Eye (tissue), 1 donor: Measurements from ENCODE around the gene METTL2B.
"Not testable (repeated sequence)": the region's sequence is repeated elsewhere in the genome, so short reads cannot be mapped to it uniquely, and the experiment has no call there.

Source experiments
- DNase-seq: peaks from one replicate; pipeline ENCODE4 v3.0.0-alpha.2; 2015

The METTL2B gene

DNA sequence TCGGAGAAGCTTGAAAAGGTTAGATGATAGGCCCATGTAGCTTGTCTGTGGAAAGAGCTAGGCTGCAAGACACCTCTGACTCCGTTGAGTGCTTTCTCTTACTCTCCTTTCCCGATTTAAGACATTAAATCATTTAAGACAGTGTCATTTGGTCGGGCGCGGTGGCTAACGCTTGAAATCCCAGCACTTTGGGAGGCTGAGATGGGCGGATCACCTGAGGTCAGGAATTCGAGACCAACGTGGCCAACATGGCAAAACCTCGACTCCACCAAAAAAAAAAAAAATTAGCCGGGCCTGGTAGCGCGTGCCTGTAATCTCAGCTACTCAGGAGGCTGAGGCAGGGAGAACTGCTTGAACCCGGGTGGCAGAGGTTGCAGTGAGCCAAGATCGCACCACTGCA, 52.6 kb downstream of the METTL2B start:
- DNase-seq = not testable (repeated sequence)

DNA sequence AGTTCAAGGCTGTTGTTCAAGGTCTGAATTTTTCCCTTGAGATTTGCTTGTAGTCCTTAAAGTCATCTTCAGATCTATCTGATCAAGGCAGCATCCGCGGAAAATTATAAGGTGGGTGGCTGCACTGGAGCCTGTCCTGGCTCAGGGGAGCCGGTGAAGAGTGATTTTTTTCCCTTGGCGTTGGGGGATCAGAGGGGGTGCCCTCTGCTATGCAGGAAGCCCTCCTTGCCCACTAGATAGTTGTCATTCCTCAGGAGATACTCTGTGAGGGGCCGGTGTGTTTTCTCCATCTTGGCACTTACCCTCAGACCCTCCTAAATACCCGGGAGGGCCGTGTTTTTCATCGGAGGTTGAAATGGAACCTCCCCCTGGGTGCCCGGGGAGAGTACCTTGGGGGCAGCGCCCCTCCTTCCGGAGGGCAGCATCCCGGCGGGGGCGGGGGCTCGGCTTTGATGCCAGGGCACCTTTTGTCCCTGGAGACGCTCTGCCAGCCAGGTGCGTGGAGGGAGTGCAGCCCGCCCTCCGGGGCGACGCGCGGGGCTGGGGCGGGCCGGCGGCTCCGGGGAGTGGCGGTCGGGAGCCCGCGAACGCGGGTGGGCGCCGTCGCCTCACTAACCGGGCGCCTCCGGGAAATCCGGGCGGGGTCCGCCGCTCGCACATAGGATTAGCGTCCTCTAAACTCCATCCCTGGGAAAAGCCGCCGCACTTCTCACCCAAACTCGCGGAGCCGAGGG, 53.7 kb downstream of the METTL2B start:
- DNase-seq = peak; percentile 44

DNA sequence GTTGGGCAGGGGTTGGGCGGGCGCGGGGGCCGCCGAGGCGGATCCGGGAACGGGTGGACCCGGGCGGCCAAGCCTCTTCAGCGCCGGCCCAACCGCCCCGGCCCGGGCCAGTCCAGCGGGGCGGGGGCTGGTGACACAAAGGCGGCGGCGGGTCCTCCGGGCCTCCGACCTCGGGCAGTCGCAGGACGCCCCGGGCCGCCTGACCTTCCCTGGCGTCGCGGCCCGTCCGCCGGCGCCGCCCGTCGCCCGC, 54.2 kb downstream of the METTL2B start:
- DNase-seq = no peak

DNA sequence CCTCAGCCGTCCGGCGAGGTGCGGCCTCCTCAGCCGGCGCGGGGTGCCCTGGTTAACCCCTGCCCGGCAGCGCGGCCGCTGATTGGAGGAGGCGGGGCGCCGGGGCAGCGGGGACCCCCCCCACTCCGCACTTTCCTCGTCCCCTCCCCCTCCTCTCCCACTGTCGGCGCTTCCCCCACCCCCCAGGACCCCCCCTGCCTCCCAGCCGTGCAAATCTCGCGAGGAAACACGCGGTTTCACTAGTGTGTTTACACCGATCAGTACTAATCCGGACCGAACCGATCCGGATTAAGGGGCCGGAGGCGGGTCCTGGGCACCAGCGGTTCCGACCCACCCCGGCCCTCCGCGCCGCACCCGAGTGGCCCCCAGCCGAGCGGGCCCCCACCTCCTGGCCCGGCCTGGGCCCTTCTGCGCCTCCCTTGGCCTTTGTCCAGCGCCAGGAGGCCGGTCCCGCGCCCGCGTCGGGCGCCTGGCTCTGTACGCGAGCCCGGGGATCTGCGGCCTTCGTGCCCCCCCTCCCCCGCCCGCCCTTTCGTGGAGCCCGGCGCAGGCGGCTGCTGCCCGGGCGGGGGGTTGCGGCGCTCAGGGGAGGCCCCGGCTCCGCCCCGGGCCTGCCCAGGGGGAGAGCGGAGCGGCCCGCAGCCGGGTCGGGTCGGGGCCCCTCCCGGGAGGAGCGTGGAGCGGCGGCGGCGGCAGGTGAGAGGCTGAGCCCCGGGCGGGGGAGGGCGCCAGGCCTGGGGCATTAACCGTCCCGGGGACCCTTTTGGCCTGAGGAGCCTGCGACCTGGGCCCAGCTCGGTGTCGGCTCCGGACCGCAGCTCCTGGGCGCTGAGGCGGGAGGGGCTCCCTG, 54.8 kb downstream of the METTL2B start:
- peak; percentile 94 for DNase-seq

DNA sequence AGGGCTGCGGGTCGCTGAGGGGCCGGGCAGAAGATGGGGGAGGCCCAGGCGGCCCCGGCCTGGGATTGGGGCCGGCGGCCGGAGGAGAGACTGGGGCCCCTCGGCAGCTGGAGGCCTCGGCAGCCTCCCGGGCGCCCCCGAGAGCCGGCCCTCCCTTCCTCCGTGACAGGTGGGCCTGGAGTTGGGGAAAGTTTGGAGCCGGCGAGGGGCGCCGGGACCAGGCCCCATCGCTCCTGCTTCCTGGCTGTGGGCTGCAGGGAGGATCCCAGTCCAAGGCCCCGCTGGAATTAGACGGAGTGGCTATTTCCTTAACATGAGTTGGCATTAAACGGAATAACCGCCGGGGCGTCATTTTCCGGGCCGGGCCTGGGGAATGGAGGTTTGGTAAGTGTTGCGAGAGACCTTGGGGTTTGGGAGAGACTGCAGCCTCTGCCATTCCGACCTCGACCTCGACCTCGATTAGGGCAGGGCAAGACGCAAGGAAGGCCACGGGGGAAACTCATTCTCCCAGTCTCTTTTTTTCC, 55.5 kb downstream of the METTL2B start:
- DNase-seq = peak; percentile 49

GRCh38 chr7:128532956-128533355, 56.4 kb downstream of the METTL2B start:
- DNase-seq = not testable (repeated sequence)

DNA sequence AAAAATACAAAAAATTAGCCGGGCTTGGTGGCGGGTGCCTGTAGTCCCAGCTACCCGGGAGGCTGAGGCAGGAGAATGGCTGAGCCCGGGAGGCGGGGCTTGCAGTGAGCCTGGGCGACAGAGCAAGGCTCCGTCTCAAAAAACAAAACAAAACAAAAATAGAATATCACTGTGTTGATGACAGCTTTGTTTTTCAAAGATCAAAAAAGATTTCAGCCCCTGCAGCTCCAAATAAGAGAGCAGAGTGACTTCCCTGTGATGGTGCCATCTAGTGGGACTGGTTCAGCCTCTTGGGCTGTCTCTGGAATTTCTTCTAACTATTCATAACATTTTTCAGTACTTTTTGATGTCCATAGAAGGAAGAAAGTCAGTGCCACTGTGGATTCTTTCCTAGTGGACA, 60.9 kb downstream of the METTL2B start:
- DNase-seq = not testable (repeated sequence)

DNA sequence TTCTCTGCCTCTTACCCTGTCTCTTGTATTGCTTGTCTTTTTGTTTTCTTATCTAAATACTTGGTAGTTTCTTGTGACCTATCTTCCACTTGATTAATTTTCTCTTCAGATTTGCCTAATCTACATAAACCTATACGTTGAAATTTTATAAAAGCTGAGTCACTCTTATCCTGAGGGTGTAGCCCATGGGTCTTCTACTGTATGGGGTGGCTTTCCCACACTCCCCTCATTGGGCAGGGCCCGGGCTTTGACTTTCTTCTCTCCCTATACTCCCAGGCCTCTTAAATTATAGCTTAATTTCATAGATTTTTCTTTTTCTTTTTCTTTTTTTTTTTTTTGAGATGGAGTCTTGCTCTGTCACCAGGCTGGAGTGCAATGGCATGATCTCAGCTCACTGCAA, 66.0 kb downstream of the METTL2B start:
- not testable (repeated sequence) for DNase-seq

DNA sequence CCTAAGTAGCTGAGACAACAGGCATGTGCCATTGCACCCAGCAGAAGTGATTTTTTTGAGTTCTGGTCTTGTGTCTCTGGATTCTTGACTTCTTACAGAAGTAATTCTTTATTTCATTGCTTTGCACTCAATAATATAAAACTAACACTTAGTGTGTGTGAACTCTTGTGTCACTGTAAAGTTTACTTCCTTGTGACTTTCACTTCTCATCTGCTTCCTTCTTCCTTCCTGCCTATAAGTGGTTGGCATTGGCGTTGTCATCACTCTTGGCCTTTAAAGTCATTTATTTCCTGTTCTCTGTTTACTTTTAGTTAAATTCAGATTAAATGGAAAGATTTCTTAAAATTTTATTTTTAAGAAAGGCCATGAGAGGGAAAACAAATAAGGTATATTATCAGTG, 66.8 kb downstream of the METTL2B start:
- not testable (repeated sequence) for DNase-seq

- DNase-seq = not testable (repeated sequence)
These were observed 69.8 kb downstream of the METTL2B start for GRCh38 chr7:128546319-128546851.

GRCh38 chr7:128550920-128551319, 74.4 kb downstream of the METTL2B start:
- DNase-seq = no peak

DNA sequence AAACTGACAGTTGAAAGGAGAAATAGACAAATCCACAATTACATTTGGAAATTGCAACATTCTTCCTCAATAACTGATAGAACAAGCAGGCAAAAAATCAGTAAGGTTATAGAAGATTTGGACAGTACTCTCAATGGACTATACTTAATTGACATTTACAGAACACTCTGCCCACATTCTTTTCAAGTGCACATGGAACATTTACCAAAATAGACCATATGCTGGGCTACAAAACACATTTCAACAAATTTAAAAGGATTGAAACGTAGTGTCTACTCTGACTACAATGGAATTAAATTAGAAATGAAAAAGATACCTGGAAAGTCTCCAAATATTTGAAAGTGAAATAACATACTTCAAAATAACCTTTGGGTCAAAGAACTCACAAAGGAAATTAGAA, 77.8 kb downstream of the METTL2B start:
- not testable (repeated sequence) for DNase-seq
